HCT116 (cell line): ENCODE data around the gene SMARCD2. TPM values are rescaled to one million over a fixed set of nuclear protein-coding genes. Genes with fewer than 3 reads are reported as not detected.

Source experiments
- ATAC-seq: fragments of 200-7000 bp; cut with Tn5 transposase; 2 replicates; pipeline ENCODE4 v1.9.1; 2020; ENCODE audit warnings: mild to moderate bottlenecking, moderate library complexity
- BruUV-seq: library from RNA; stranded (reverse); fragments of 400-500 nt; replicated peaks from 2 replicates; lab custom pipeline; 2021; lab: Mats Ljungman, UMichigan
- CTCF ChIA-PET: fragments of 300-600 bp; sonication (Branson Sonifier 250); formaldehyde crosslinking; loops from one replicate; lab custom pipeline; 2021; ENCODE audit warnings: antibody characterized with exemption; lab: Charles Lee
- POLR2A ChIA-PET: fragments of 300-600, 350-600 bp; sonication (Branson Sonifier 250); formaldehyde crosslinking; loops from one replicate; lab custom pipeline; 2021; ENCODE audit warnings: antibody characterized with exemption; lab: Charles Lee
- RAD21 ChIA-PET, 2 experiments: fragments of 300-600 bp; sonication (Branson Sonifier 250); formaldehyde crosslinking; loops; one replicate each; lab custom pipeline; 2023; ENCODE audit warnings: low total read pairs in 2 of 2; ENCODE audit not compliant: uncharacterized antibody in 2 of 2, unreplicated experiment in 2 of 2, low non-redundant PET in 1 of 2; lab: Charles Lee
- DNase-seq: peaks from one replicate; pipeline ENCODE4 v3.0.0-alpha.2; 2010; ENCODE audit warnings: low read depth, low spot score
- H2AFZ ChIP-seq: fragments of 200-600 bp; shearing (Covaris generic), sonication (generic); 2 replicates; pipeline ENCODE4 v1.6.1; 2017; ENCODE audit warnings: low read depth, mixed run types, mixed read lengths, antibody characterized with exemption, low read length; ENCODE audit not compliant: poor library complexity, severe bottlenecking
- H3K27ac ChIP-seq: 2 replicates; pipeline ENCODE4 v1.5.1; 2012; ENCODE audit warnings: low read depth, low read length
- H3K27me3 ChIP-seq: fragments of 200-600 bp; sonication (generic); 2 replicates; pipeline ENCODE4 v1.6.1; 2016; ENCODE audit warnings: mixed run types, low read length, mixed read lengths; ENCODE audit not compliant: insufficient read depth
- H3K36me3 ChIP-seq, 2 experiments: fragments of 200-500 bp in 1 of 2; fragments of 200-600 bp in 1 of 2; sonication (Bioruptor generic) in 1 of 2; sonication (generic) in 1 of 2; 2 replicates each; pipeline versions ENCODE4 v1.5.1 to v1.6.1; 2014 to 2016; ENCODE audit warnings: low read length in 2 of 2, inconsistent platforms in 1 of 2, mixed read lengths in 1 of 2, mixed run types in 1 of 2; ENCODE audit not compliant: insufficient read depth in 2 of 2, control insufficient read depth in 1 of 2
- H3K4me1 ChIP-seq, 2 experiments: fragments of 200-600 bp in 1 of 2; sonication (generic) in 1 of 2; 2 replicates each; pipeline versions ENCODE4 v1.5.1 to v1.6.1; 2012 to 2017; ENCODE audit warnings: low read length in 2 of 2, inconsistent platforms in 1 of 2, mild to moderate bottlenecking in 1 of 2, mixed read lengths in 1 of 2, mixed run types in 1 of 2, moderate library complexity in 1 of 2; ENCODE audit not compliant: insufficient read depth in 2 of 2, control insufficient read depth in 1 of 2
- H3K4me2 ChIP-seq: fragments of 200-600 bp; sonication (generic); 2 replicates; pipeline ENCODE4 v1.6.1; 2017; ENCODE audit warnings: mixed run types, low read length, mixed read lengths
- H3K4me3 ChIP-seq, 2 experiments: fragments of 200-600 bp in 1 of 2; sonication (generic) in 1 of 2; replicated peaks in 1 of 2; 2 replicates each; pipeline ENCODE4 v1.5.1; 2011 to 2016; ENCODE audit warnings: low read length in 2 of 2, control low read depth in 1 of 2, low read depth in 1 of 2, mild to moderate bottlenecking in 1 of 2, mixed read lengths in 1 of 2, mixed run types in 1 of 2
- H3K79me2 ChIP-seq: fragments of 200-600 bp; sonication (generic); 2 replicates; pipeline ENCODE4 v1.6.1; 2017; ENCODE audit warnings: mild to moderate bottlenecking, mixed run types, low read length, moderate library complexity, mixed read lengths; ENCODE audit not compliant: insufficient read depth
- H3K9ac ChIP-seq: fragments of 200-600 bp; sonication (generic); 2 replicates; pipeline ENCODE4 v1.6.1; 2016; ENCODE audit warnings: low read length, mixed read lengths
- H3K9me2 ChIP-seq: fragments of 200-600 bp; sonication (generic), shearing (Covaris generic); 2 replicates; pipeline ENCODE4 v1.6.1; 2017; ENCODE audit warnings: mixed run types, mild to moderate bottlenecking, moderate library complexity; ENCODE audit not compliant: insufficient read depth
- H3K9me3 ChIP-seq, 2 experiments: fragments of 200-500 bp in 1 of 2; fragments of 200-600 bp in 1 of 2; sonication (Bioruptor generic) in 1 of 2; sonication (generic) in 1 of 2; 2 replicates each; pipeline ENCODE4 v1.6.1; 2014 to 2017; ENCODE audit warnings: low read length in 2 of 2, mixed read lengths in 2 of 2, inconsistent platforms in 1 of 2, low read depth in 1 of 2, mild to moderate bottlenecking in 1 of 2, mixed run types in 1 of 2, moderate library complexity in 1 of 2; ENCODE audit not compliant: control insufficient read depth in 1 of 2, insufficient read depth in 1 of 2
- H4K20me1 ChIP-seq: fragments of 200-600 bp; sonication (generic), shearing (Covaris generic); 2 replicates; pipeline ENCODE4 v1.6.1; 2017; ENCODE audit warnings: mixed run types, mild to moderate bottlenecking, moderate library complexity; ENCODE audit not compliant: insufficient read depth
- ELF1 ChIP-seq: IDR thresholded peaks from 2 replicates; pipeline ENCODE4 v1.6.1; 2012; ENCODE audit warnings: low read depth, borderline replicate concordance
- FOSL1 ChIP-seq: IDR thresholded peaks from 2 replicates; pipeline ENCODE4 v1.6.1; 2012; ENCODE audit warnings: low read depth
- JUND ChIP-seq: IDR thresholded peaks from 2 replicates; pipeline ENCODE4 v1.6.1; 2012
- MAX ChIP-seq: IDR thresholded peaks from 2 replicates; pipeline ENCODE4 v1.6.1; 2012
- RAD21 ChIP-seq: IDR thresholded peaks from 2 replicates; pipeline ENCODE4 v1.6.1; 2012; ENCODE audit warnings: low read depth, mild to moderate bottlenecking
- SIN3A ChIP-seq: IDR thresholded peaks from 2 replicates; pipeline ENCODE4 v1.6.1; 2012; ENCODE audit warnings: low read depth
- SRF ChIP-seq: IDR thresholded peaks from 2 replicates; pipeline ENCODE4 v1.6.1; 2012; ENCODE audit warnings: low read depth
- TCF7L2 ChIP-seq: IDR thresholded peaks from 2 replicates; pipeline ENCODE4 v1.7.0; 2011; ENCODE audit warnings: borderline replicate concordance, inconsistent platforms; ENCODE audit not compliant: insufficient read depth, insufficient read length; ENCODE audit errors: extremely low read depth
- ZBTB33 ChIP-seq: IDR thresholded peaks from 2 replicates; pipeline ENCODE4 v1.6.1; 2011; ENCODE audit warnings: mild to moderate bottlenecking, low read length, moderate library complexity; ENCODE audit not compliant: insufficient replicate concordance; ENCODE audit errors: extremely low read depth
- intact Hi-C: fragments of 100-400 bp; cut with micrococcal nuclease; formaldehyde crosslinking; loops from 2 replicates; pipeline ENCODE4 v1.10.0; 2022
- total RNA-seq: library from RNA; stranded (reverse); gene quantifications from one replicate; pipeline ENCODE4 v1.2.1, GENCODE V29; 2021; ENCODE audit not compliant: unreplicated experiment

Gene SMARCD2
- total RNA-seq, 1 experiment from 2014 or later: 168 TPM

- CTCF ChIA-PET: interaction anchor here (1.0 to 1.9 kb wide), 9 partner anchors 9 to 409 kb away, joined by 3 to 10 read pairs (median 4); partner anchors contain the start of gene MAP3K3
Observed at GRCh38 chr17:63835167-63835720, 7.2 kb downstream of the SMARCD2 start.

More at GRCh38 chr17:63835167-63835720, 7.2 kb downstream of the SMARCD2 start:
- no peaks in the 10 kb centered on the region for H3K9me2 ChIP-seq
- H3K4me2 ChIP-seq: 0 out of 2 replicates have a peak overlapping the region, but pooled peaks have one; percentile 0
- DNase-seq (no peak), ATAC-seq (no peak)
- H3K27me3 ChIP-seq: no peaks in the 10 kb centered on the region
- no peaks in the 10 kb centered on the region for H4K20me1 ChIP-seq
- H3K36me3 ChIP-seq: peaks cover 48 to 71% of the 10 kb centered on the region in 2 experiments
- no peak overlapping the region for H2AFZ ChIP-seq
- no peak overlapping the region for H3K9ac ChIP-seq
- ChIA-PET RAD21 (interaction anchor here in 1 of 2 experiments (0.7 kb wide), 1 partner anchor 23 kb away, joined by 4 read pairs; no protein-coding TSS in a partner anchor), POLR2A (no interaction called here)
- BruUV-seq: no TSS peak
- peaks cover 66% of the 10 kb centered on the region for H3K79me2 ChIP-seq
- peaks cover 21 to 30% of the 10 kb centered on the region in 2 experiments for H3K4me1 ChIP-seq
- H3K4me3 ChIP-seq: no peak overlapping the region
- no peaks in the 10 kb centered on the region for H3K9me3 ChIP-seq
- intact Hi-C loops: loop anchor here (1.0 to 2.0 kb wide), 2 partner anchors 92 to 410 kb away; no protein-coding TSS in a partner anchor
- peak overlapping the region; percentile 21 for H3K27ac ChIP-seq
- no peak for TF ChIP-seq JUND
- TF ChIP-seq SRF: no peak
- no peak for TF ChIP-seq SIN3A
- TF ChIP-seq FOSL1: no peak
- TF ChIP-seq TCF7L2: no peak
- no peak for TF ChIP-seq ZBTB33
- no peak for TF ChIP-seq RAD21
- no peak for TF ChIP-seq MAX
- no peak for TF ChIP-seq ELF1
